ENCODE results near the gene ADAD1.

The ADAD1 gene

DNA sequence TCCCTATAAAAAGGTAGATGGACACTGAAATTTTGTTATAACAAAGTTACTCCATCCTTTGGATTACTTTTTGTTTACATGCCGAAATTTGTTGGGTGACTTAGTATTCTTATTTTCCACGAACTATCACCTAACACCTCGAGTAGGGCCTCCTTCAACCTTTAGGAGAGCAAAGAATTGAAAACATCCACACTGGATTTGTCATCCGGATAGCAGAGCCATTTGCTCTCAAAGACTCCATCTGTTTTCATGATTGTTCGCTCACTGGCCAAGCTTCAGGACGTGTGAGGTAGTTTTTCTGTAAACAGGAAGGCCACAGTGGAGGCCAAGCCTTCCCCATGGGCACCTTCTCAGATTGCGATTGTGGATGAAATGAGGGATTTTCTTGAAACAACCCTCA is at the start of gene ADAD1:
TSS of gene ADAD1 (plus strand) at position 301 of the 400 bp plus-strand sequence. CDS start 1,059 bp downstream, outside the sequence.
- Histone ChIP-seq H3K9ac (ENCODE audit: insufficient read length, low read depth) (no peak within 1 kb of the TSS), H3K4me3 (ENCODE audit: insufficient read length, low read depth) (no peak within 1 kb of the TSS), H3K9me3 (ENCODE audit: insufficient read depth, low read length) (no peaks in the 10 kb centered on the region), H3K4me1 (ENCODE audit: insufficient read depth, insufficient read length) (no peaks in the 10 kb centered on the region), H3K36me3 (ENCODE audit: insufficient read depth, insufficient read length, low read length) (no peaks in the 10 kb centered on the region), H3K27me3 (ENCODE audit: insufficient read depth, insufficient read length) (no peaks in the 10 kb centered on the region)
- TF ChIP-seq YY1 (IDR thresholded peaks at IDR 0.05; ENCODE audit: insufficient read depth, insufficient read length) (no peak), ZNF274 (IDR thresholded peaks at IDR 0.05; ENCODE audit: low read depth, low read length) (no peak), SUZ12 (IDR thresholded peaks at IDR 0.05; ENCODE audit: extremely low read depth, insufficient read depth, insufficient read length) (no peak)
- DNase-seq (ENCODE audit: low read depth, low spot score) = no peak

DNA sequence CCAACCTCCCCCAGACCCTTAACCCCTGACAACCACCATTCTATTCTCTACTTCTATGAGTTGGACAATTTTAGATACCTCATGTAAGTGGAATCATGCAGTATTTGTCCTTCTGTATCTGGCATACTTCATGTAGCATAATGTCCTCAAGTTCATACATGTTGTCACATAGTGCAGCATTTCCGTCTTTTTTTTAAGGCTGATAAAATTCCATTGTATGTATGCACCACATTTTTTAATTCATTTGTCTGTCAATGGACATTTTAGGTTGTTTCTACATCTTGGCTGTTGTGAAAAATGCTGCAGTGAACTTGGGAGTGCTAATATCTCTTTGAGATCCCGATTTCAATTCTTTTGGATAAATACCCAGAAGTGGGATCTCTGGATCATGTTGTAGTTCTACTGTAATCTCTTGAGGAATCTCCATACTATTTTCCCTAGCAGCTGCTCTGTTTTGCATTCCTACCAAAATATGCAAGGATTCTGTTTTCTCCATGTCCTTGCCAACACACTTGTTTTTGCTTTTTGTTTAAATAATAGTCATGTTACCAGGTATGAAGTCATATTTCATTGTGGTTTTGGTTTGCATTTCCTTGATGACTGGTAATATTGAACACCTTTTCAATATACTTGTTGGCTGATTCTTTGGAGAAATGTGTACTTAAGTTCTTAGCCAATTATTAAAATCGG is 48.8 kb upstream of the ADAD1 start:
- Histone ChIP-seq H3K9me3 (ENCODE audit: insufficient read depth, low read length) (no peaks in the 10 kb centered on the region), H3K36me3 (ENCODE audit: insufficient read depth, insufficient read length, low read length) (peaks cover 18% of the 10 kb centered on the region), H3K9ac (ENCODE audit: insufficient read length, low read depth) (no peak overlapping the region), H3K4me3 (ENCODE audit: insufficient read length, low read depth) (no peak overlapping the region), H3K27me3 (ENCODE audit: insufficient read depth, insufficient read length) (no peaks in the 10 kb centered on the region), H3K4me1 (ENCODE audit: insufficient read depth, insufficient read length) (no peaks in the 10 kb centered on the region)
- no peak for TF ChIP-seq YY1 (IDR thresholded peaks at IDR 0.05; ENCODE audit: insufficient read depth, insufficient read length)
- no peak for TF ChIP-seq SUZ12 (IDR thresholded peaks at IDR 0.05; ENCODE audit: extremely low read depth, insufficient read depth, insufficient read length)
- no peak for TF ChIP-seq ZNF274 (IDR thresholded peaks at IDR 0.05; ENCODE audit: low read depth, low read length)
- no peak for DNase-seq (ENCODE audit: low read depth, low spot score)

DNA sequence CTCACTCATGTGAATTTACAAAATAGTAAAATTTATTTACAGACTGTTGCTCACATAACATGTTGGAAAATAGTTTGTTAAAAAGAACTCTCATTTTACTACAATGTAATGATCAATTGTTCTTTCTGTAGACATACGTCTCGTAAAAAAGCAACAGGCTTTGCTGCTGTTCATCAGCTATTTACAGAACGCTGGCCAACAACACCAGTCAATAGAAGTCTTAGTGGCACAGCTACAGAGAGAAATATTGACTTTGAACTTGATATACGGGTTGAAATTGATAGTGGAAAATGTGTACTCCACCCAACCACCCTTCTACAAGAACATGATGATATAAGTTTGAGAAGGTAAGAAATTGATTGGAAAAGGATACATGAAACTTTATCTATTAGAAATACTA is 47.6 kb upstream of the ADAD1 start:
- Histone ChIP-seq H3K4me1 (ENCODE audit: insufficient read depth, insufficient read length) (no peaks in the 10 kb centered on the region), H3K9ac (ENCODE audit: insufficient read length, low read depth) (no peak overlapping the region), H3K36me3 (ENCODE audit: insufficient read depth, insufficient read length, low read length) (peaks cover 16% of the 10 kb centered on the region), H3K9me3 (ENCODE audit: insufficient read depth, low read length) (no peaks in the 10 kb centered on the region), H3K27me3 (ENCODE audit: insufficient read depth, insufficient read length) (no peaks in the 10 kb centered on the region), H3K4me3 (ENCODE audit: insufficient read length, low read depth) (no peak overlapping the region)
- DNase-seq (ENCODE audit: low read depth, low spot score) = no peak
- TF ChIP-seq SUZ12 (IDR thresholded peaks at IDR 0.05; ENCODE audit: extremely low read depth, insufficient read depth, insufficient read length) (no peak), YY1 (IDR thresholded peaks at IDR 0.05; ENCODE audit: insufficient read depth, insufficient read length) (no peak), ZNF274 (IDR thresholded peaks at IDR 0.05; ENCODE audit: low read depth, low read length) (no peak)

DNA sequence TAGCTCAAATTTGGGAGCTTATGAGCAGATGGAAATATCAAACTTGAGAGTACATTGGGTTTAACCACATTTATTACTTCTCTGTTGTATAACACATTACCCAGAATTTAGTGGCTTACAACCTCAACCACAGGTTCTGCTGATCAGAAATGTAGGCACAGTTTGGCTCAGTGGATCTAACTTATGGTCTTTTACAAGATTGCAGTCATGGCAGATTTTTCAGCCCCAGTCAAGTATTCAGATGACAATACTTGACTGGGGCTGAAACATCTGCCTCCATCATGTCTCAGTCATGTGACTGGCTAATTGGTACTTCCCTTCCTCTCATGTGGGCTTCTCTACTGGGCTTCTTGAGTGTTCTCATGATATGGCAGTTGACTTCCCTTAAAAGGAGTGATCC is 44.0 kb upstream of the ADAD1 start:
- no peaks in the 10 kb centered on the region for H3K9me3 ChIP-seq (ENCODE audit: insufficient read depth, low read length)
- no peaks in the 10 kb centered on the region for H3K4me1 ChIP-seq (ENCODE audit: insufficient read depth, insufficient read length)
- H3K27me3 ChIP-seq (ENCODE audit: insufficient read depth, insufficient read length) = no peaks in the 10 kb centered on the region
- DNase-seq (ENCODE audit: low read depth, low spot score) = no peak
- TF ChIP-seq YY1 (IDR thresholded peaks at IDR 0.05; ENCODE audit: insufficient read depth, insufficient read length) = no peak
- no peak overlapping the region for H3K4me3 ChIP-seq (ENCODE audit: insufficient read length, low read depth)
- H3K9ac ChIP-seq (ENCODE audit: insufficient read length, low read depth) = no peak overlapping the region
- H3K36me3 ChIP-seq (ENCODE audit: insufficient read depth, insufficient read length, low read length) = peaks cover 20% of the 10 kb centered on the region

DNA sequence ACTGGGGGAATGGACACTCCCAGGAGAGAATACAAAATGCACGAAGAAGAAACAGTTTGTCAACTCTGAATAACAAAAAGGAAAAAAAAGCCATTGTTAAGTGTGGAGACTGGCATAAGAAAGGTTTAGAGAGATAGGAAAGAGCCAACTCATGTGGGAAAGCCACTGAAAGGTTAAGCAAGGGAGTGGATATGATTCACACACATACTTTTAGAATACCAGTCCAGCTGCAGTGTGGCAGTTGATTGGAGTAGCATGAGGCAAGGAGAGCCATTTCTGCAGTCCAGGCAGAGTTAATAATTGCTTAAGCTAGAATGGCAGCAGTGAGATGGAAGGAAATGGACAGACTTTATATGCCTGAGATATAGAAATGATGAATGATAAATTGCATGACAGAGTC is 36.9 kb upstream of the ADAD1 start:
- H3K27me3 ChIP-seq (ENCODE audit: insufficient read depth, insufficient read length) = no peaks in the 10 kb centered on the region
- no peak for DNase-seq (ENCODE audit: low read depth, low spot score)
- H3K9ac ChIP-seq (ENCODE audit: insufficient read length, low read depth) = no peak overlapping the region
- H3K36me3 ChIP-seq (ENCODE audit: insufficient read depth, insufficient read length, low read length) = no peaks in the 10 kb centered on the region
- TF ChIP-seq YY1 (IDR thresholded peaks at IDR 0.05; ENCODE audit: insufficient read depth, insufficient read length) = no peak
- TF ChIP-seq SUZ12 (IDR thresholded peaks at IDR 0.05; ENCODE audit: extremely low read depth, insufficient read depth, insufficient read length) = no peak
- TF ChIP-seq ZNF274 (IDR thresholded peaks at IDR 0.05; ENCODE audit: low read depth, low read length) = no peak
- no peak overlapping the region for H3K4me3 ChIP-seq (ENCODE audit: insufficient read length, low read depth)
- no peaks in the 10 kb centered on the region for H3K4me1 ChIP-seq (ENCODE audit: insufficient read depth, insufficient read length)
- H3K9me3 ChIP-seq (ENCODE audit: insufficient read depth, low read length) = no peaks in the 10 kb centered on the region

DNA sequence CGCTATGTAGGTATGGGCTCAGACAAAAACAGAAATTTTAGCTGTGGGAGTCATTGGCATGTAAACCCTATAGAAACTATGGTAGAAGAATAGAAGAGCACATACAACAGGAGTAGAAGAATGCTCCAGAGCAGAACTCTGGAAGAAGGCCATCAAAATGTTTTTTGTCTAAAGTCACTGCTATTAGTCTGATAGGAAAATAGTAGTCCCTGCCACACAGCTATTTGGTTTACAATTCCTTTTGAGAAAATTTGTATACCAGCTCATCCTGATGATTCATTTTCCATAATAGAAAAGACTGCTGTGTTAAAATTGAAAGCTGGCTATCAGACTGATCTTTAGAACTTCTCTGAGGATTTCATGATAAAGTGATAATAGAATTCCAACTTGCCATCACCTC is 32.8 kb upstream of the ADAD1 start:
- TF ChIP-seq SUZ12 (IDR thresholded peaks at IDR 0.05; ENCODE audit: extremely low read depth, insufficient read depth, insufficient read length) (no peak), YY1 (IDR thresholded peaks at IDR 0.05; ENCODE audit: insufficient read depth, insufficient read length) (no peak), ZNF274 (IDR thresholded peaks at IDR 0.05; ENCODE audit: low read depth, low read length) (no peak)
- peaks cover 22% of the 10 kb centered on the region for H3K36me3 ChIP-seq (ENCODE audit: insufficient read depth, insufficient read length, low read length)

DNA sequence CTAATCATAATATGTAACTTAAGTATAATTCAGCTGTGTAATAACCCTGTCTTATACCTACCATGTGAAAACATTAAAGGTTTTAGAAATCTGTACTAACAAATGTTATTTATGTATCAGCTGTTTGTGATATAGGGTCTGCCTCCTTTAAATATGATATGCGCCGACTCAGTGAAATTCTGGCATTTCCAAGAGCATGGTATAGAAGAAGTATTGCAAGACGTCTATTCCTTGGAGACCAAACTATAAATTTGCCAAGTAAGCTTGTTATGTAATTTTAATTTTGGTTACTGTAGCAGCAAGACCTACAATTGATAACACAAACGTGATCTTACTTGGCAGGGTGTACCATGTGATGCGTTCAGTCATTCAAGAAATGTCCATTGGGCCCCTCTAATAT is 32.3 kb upstream of the ADAD1 start:
- Histone ChIP-seq H3K36me3 (ENCODE audit: insufficient read depth, insufficient read length, low read length) (peaks cover 22% of the 10 kb centered on the region), H3K9me3 (ENCODE audit: insufficient read depth, low read length) (no peaks in the 10 kb centered on the region), H3K4me3 (ENCODE audit: insufficient read length, low read depth) (no peak overlapping the region), H3K9ac (ENCODE audit: insufficient read length, low read depth) (no peak overlapping the region), H3K27me3 (ENCODE audit: insufficient read depth, insufficient read length) (no peaks in the 10 kb centered on the region), H3K4me1 (ENCODE audit: insufficient read depth, insufficient read length) (no peaks in the 10 kb centered on the region)
- TF ChIP-seq SUZ12 (IDR thresholded peaks at IDR 0.05; ENCODE audit: extremely low read depth, insufficient read depth, insufficient read length) (no peak), ZNF274 (IDR thresholded peaks at IDR 0.05; ENCODE audit: low read depth, low read length) (no peak), YY1 (IDR thresholded peaks at IDR 0.05; ENCODE audit: insufficient read depth, insufficient read length) (no peak)
- no peak for DNase-seq (ENCODE audit: low read depth, low spot score)

More for the DNA sequence above, 32.8 kb upstream of the ADAD1 start:
- H3K9ac ChIP-seq (ENCODE audit: insufficient read length, low read depth) = no peak overlapping the region
- no peaks in the 10 kb centered on the region for H3K9me3 ChIP-seq (ENCODE audit: insufficient read depth, low read length)
- DNase-seq (ENCODE audit: low read depth, low spot score) = no peak
- no peaks in the 10 kb centered on the region for H3K27me3 ChIP-seq (ENCODE audit: insufficient read depth, insufficient read length)
- no peaks in the 10 kb centered on the region for H3K4me1 ChIP-seq (ENCODE audit: insufficient read depth, insufficient read length)
- no peak overlapping the region for H3K4me3 ChIP-seq (ENCODE audit: insufficient read length, low read depth)

Data from NT2/D1 (cell line).